HEK293 (cell line): ENCODE data around the gene ROBO1.

Experiments used
- CTCF ChIA-PET: fragments of 350-600 bp; formaldehyde crosslinking; extraction: SDS; loops from one replicate; lab custom pipeline; 2021; ENCODE audit warnings: antibody characterized with exemption; lab: Yijun Ruan, JAX
- POLR2A ChIA-PET: fragments of 300-600 bp; formaldehyde crosslinking; extraction: SDS; loops from one replicate; lab custom pipeline; 2020; ENCODE audit warnings: antibody characterized with exemption, inconsistent platforms; lab: Yijun Ruan, JAX
- H3K27ac ChIP-seq: fragments of 200-500 bp; sonication (Bioruptor generic); 2 replicates; pipeline ENCODE4 v1.5.1; 2014; ENCODE audit warnings: low read depth, low read length, control low read depth, inconsistent platforms; ENCODE audit errors: extremely low read depth
- H3K36me3 ChIP-seq, 2 experiments: fragments of 200-500 bp in 1 of 2; sonication (Bioruptor generic) in 1 of 2; 1 replicate in 1 of 2; 2 replicates in 1 of 2; pipeline ENCODE4 v1.5.1; 2014 to 2017; ENCODE audit warnings: inconsistent platforms in 2 of 2, low read length in 2 of 2; ENCODE audit not compliant: control insufficient read depth in 2 of 2, insufficient read depth in 1 of 2
- H3K4me1 ChIP-seq: fragments of 200-500 bp; sonication (Bioruptor generic); 2 replicates; pipeline ENCODE4 v1.5.1; 2014; ENCODE audit warnings: mild to moderate bottlenecking, low read length, inconsistent platforms; ENCODE audit not compliant: control insufficient read depth, insufficient read depth
- H3K4me3 ChIP-seq: 2 replicates; pipeline ENCODE4 v1.5.1; 2011; ENCODE audit warnings: low read depth, mild to moderate bottlenecking, control low read depth, low read length, moderate library complexity
- H3K9me3 ChIP-seq: fragments of 200-500 bp; sonication (Bioruptor generic); 2 replicates; pipeline ENCODE4 v1.5.1; 2014; ENCODE audit warnings: low read depth, low read length, inconsistent platforms; ENCODE audit not compliant: control insufficient read depth, insufficient read depth
- FEZF1 ChIP-seq: fragments of 450-650 bp; formaldehyde crosslinking; IDR thresholded peaks from 2 replicates; pipeline ENCODE4 v1.5.1; 2016; ENCODE audit warnings: missing biosample characterization, missing genetic modification characterization
- GLI4 ChIP-seq: fragments of 450-650 bp; formaldehyde crosslinking; IDR thresholded peaks from 2 replicates; pipeline ENCODE4 v1.5.1; 2016; ENCODE audit warnings: missing biosample characterization, missing genetic modification characterization
- KLF7 ChIP-seq: fragments of 450-650 bp; formaldehyde crosslinking; IDR thresholded peaks from 2 replicates; pipeline ENCODE4 v1.5.1; 2016; ENCODE audit warnings: missing biosample characterization, missing genetic modification characterization, borderline replicate concordance
- SCRT1 ChIP-seq: fragments of 450-650 bp; formaldehyde crosslinking; IDR thresholded peaks from 2 replicates; pipeline ENCODE4 v1.5.1; 2016; ENCODE audit warnings: missing biosample characterization, missing genetic modification characterization, borderline replicate concordance
- SP2 ChIP-seq: fragments of 450-650 bp; formaldehyde crosslinking; IDR thresholded peaks from 2 replicates; pipeline ENCODE4 v1.5.1; 2016; ENCODE audit warnings: missing biosample characterization, missing genetic modification characterization
- YY2 ChIP-seq: fragments of 450-650 bp; formaldehyde crosslinking; IDR thresholded peaks from 2 replicates; pipeline ENCODE4 v1.5.1; 2016; ENCODE audit warnings: missing biosample characterization, missing genetic modification characterization
- ZBTB8A ChIP-seq: fragments of 450-650 bp; formaldehyde crosslinking; IDR thresholded peaks from 2 replicates; pipeline ENCODE4 v1.5.1; 2016; ENCODE audit warnings: missing biosample characterization, missing genetic modification characterization
- ZEB2 ChIP-seq: fragments of 450-650 bp; formaldehyde crosslinking; IDR thresholded peaks from 2 replicates; pipeline ENCODE4 v1.5.1; 2016; ENCODE audit warnings: missing biosample characterization, missing genetic modification characterization
- ZFHX2 ChIP-seq: fragments of 450-650 bp; formaldehyde crosslinking; conservative IDR thresholded peaks from 2 replicates; pipeline ENCODE4 v1.5.1; 2016; ENCODE audit warnings: missing biosample characterization, missing genetic modification characterization
- ZFP41 ChIP-seq: fragments of 450-650 bp; formaldehyde crosslinking; IDR thresholded peaks from 2 replicates; pipeline ENCODE4 v1.5.1; 2016; ENCODE audit warnings: missing biosample characterization, missing genetic modification characterization, borderline replicate concordance
- ZFP69B ChIP-seq: fragments of 450-650 bp; formaldehyde crosslinking; IDR thresholded peaks from 2 replicates; pipeline ENCODE4 v1.5.1; 2016; ENCODE audit warnings: missing biosample characterization, missing genetic modification characterization
- ZIC2 ChIP-seq: fragments of 450-650 bp; formaldehyde crosslinking; IDR thresholded peaks from 2 replicates; pipeline ENCODE4 v1.5.1; 2016; ENCODE audit warnings: missing biosample characterization, missing genetic modification characterization
- ZNF114 ChIP-seq: fragments of 450-650 bp; formaldehyde crosslinking; IDR thresholded peaks from 2 replicates; pipeline ENCODE4 v1.5.0; 2017; ENCODE audit warnings: missing biosample characterization, missing genetic modification characterization
- ZNF148 ChIP-seq: fragments of 450-650 bp; formaldehyde crosslinking; IDR thresholded peaks from 2 replicates; pipeline ENCODE4 v1.5.0; 2017; ENCODE audit warnings: missing biosample characterization, missing genetic modification characterization, borderline replicate concordance
- ZNF202 ChIP-seq: fragments of 450-650 bp; formaldehyde crosslinking; IDR thresholded peaks from 2 replicates; pipeline ENCODE4 v1.5.1; 2016; ENCODE audit warnings: missing biosample characterization, missing genetic modification characterization, borderline replicate concordance
- ZNF211 ChIP-seq: fragments of 450-650 bp; formaldehyde crosslinking; IDR thresholded peaks from 2 replicates; pipeline ENCODE4 v1.5.1; 2016; ENCODE audit warnings: low read depth, missing biosample characterization, missing genetic modification characterization
- ZNF23 ChIP-seq: fragments of 450-650 bp; formaldehyde crosslinking; IDR thresholded peaks from 2 replicates; pipeline ENCODE4 v1.5.1; 2016; ENCODE audit warnings: missing biosample characterization, missing genetic modification characterization, borderline replicate concordance
- ZNF350 ChIP-seq: fragments of 450-650 bp; formaldehyde crosslinking; IDR thresholded peaks from 2 replicates; pipeline ENCODE4 v1.5.0; 2017; ENCODE audit warnings: missing biosample characterization, mild to moderate bottlenecking, missing genetic modification characterization
- ZNF354C ChIP-seq: fragments of 450-650 bp; formaldehyde crosslinking; IDR thresholded peaks from 2 replicates; pipeline ENCODE4 v1.5.1; 2016; ENCODE audit warnings: missing biosample characterization, missing genetic modification characterization, low read depth, borderline replicate concordance
- ZNF366 ChIP-seq: fragments of 450-650 bp; formaldehyde crosslinking; conservative IDR thresholded peaks from 2 replicates; pipeline ENCODE4 v1.5.1; 2016; ENCODE audit warnings: missing biosample characterization, missing genetic modification characterization
- ZNF426 ChIP-seq: fragments of 450-650 bp; formaldehyde crosslinking; IDR thresholded peaks from 2 replicates; pipeline ENCODE4 v1.5.1; 2017; ENCODE audit warnings: missing biosample characterization, missing genetic modification characterization, mild to moderate bottlenecking, inconsistent platforms, moderate library complexity
- ZNF561 ChIP-seq: fragments of 450-650 bp; IDR thresholded peaks from 2 replicates; pipeline ENCODE4 v1.5.1; 2018; ENCODE audit warnings: missing biosample characterization, missing genetic modification characterization, borderline replicate concordance
- ZNF571 ChIP-seq: fragments of 450-650 bp; formaldehyde crosslinking; IDR thresholded peaks from 2 replicates; pipeline ENCODE4 v1.5.0; 2017; ENCODE audit warnings: missing biosample characterization, missing genetic modification characterization
- TF ChIP-seq, protein P1 (sequence below): fragments of 450-650 bp; IDR thresholded peaks from 2 replicates; pipeline ENCODE4 v1.5.1; 2018; ENCODE audit warnings: missing biosample characterization, missing genetic modification characterization
- TF ChIP-seq, protein P2 (sequence below): fragments of 450-650 bp; formaldehyde crosslinking; IDR thresholded peaks from 2 replicates; pipeline ENCODE4 v1.5.1; 2017; ENCODE audit warnings: missing biosample characterization, missing genetic modification characterization
- TF ChIP-seq, protein P3 (sequence below): fragments of 450-650 bp; formaldehyde crosslinking; IDR thresholded peaks from 2 replicates; pipeline ENCODE4 v1.5.1; 2016; ENCODE audit warnings: missing biosample characterization, missing genetic modification characterization

Gene ROBO1

GRCh38 chr3:78957456-78957855 is 810.3 kb downstream of the ROBO1 start (continued):
- no peak for TF ChIP-seq SP2 (tag by site-specific recombination)
- no peak for TF ChIP-seq GLI4 (tag by site-specific recombination)
- no peak for TF ChIP-seq ZNF354C (tag by site-specific recombination)
- TF ChIP-seq ZBTB8A (tag by site-specific recombination) = no peak
- TF ChIP-seq ZNF202 = no peak
- TF ChIP-seq ZNF350 (tag by site-specific recombination) = no peak
- no peak for TF ChIP-seq KLF7 (tag by site-specific recombination)

DNA sequence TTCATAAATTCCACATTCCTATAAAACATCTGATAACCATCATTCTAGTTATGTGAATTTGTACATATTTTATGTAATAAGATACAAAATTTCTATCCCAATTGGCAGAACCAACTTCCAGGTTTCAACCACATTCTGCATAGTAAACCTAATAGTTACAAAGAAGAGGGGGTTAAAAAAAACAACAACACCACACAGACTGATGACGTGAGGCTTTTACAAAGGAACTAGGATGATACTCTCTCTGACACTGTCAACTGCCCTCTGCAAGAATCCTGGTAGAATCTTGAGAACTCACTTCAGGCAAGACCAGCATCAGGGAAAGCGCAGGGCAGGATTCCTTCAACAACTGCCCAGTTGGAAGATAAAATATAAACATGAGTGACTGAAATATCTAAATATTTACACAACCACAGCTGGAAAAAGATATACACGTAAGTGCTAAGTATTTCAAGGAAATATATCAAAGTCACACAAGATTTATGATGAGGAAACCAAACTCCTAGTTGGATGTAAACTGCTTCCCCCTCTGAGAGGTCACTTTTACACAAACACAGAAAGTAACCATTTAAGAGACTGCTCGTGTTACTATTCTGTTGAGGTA is 816.4 kb downstream of the ROBO1 start:
- Histone ChIP-seq H3K9me3 (no peaks in the 10 kb centered on the region), H3K36me3 (no peaks in the 10 kb centered on the region), H3K4me3 (no peak overlapping the region), H3K27ac (no peak overlapping the region), H3K4me1 (no peaks in the 10 kb centered on the region)
- ChIA-PET POLR2A (no interaction called here), CTCF (interaction anchor here (0.5 kb wide), 1 partner anchor 431 kb away, joined by 3 read pairs; no protein-coding TSS in a partner anchor)
- TF ChIP-seq ZFP41 (tag by site-specific recombination) (no peak), FEZF1 (tag by site-specific recombination) (0 out of 2 replicates have a peak, but pooled peaks have one; percentile 29), ZNF23 (tag by site-specific recombination) (no peak), ZNF350 (tag by site-specific recombination) (no peak), SCRT1 (tag by site-specific recombination) (no peak), ZEB2 (tag by site-specific recombination) (no peak), YY2 (tag by site-specific recombination) (no peak), ZNF426 (tag by site-specific recombination) (no peak), ZIC2 (tag by site-specific recombination) (peak; percentile 33; the same call in 1 of the 2 replicates), ZNF571 (tag by site-specific recombination) (no peak)
- TF ChIP-seq, protein P1, sequence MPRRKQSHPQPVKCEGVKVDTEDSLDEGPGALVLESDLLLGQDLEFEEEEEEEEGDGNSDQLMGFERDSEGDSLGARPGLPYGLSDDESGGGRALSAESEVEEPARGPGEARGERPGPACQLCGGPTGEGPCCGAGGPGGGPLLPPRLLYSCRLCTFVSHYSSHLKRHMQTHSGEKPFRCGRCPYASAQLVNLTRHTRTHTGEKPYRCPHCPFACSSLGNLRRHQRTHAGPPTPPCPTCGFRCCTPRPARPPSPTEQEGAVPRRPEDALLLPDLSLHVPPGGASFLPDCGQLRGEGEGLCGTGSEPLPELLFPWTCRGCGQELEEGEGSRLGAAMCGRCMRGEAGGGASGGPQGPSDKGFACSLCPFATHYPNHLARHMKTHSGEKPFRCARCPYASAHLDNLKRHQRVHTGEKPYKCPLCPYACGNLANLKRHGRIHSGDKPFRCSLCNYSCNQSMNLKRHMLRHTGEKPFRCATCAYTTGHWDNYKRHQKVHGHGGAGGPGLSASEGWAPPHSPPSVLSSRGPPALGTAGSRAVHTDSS (tag by site-specific recombination) = no peak
- TF ChIP-seq, protein P2, sequence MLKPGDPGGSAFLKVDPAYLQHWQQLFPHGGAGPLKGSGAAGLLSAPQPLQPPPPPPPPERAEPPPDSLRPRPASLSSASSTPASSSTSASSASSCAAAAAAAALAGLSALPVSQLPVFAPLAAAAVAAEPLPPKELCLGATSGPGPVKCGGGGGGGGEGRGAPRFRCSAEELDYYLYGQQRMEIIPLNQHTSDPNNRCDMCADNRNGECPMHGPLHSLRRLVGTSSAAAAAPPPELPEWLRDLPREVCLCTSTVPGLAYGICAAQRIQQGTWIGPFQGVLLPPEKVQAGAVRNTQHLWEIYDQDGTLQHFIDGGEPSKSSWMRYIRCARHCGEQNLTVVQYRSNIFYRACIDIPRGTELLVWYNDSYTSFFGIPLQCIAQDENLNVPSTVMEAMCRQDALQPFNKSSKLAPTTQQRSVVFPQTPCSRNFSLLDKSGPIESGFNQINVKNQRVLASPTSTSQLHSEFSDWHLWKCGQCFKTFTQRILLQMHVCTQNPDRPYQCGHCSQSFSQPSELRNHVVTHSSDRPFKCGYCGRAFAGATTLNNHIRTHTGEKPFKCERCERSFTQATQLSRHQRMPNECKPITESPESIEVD (tag by site-specific recombination) = peak; percentile 61; the same call in 1 of the 2 replicates

DNA sequence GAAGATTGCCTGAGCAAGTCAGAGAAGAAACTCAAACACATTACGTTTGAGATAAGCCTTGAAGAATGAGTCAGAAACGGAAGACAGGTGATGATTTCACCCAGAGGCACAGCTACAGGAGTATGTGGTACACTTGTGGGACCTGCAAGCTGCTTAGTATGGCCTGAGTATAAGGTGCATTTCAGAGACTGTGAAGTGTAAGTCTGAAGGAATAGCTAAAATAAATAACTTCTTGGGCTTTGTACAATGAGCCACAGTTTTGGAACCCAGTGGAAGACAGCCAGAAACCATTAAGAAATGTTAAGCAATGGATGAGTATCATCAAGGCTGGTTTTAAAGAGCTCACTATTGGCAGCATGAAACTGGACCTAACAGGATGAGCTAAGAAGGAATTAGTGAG is 826.2 kb downstream of the ROBO1 start:
- H3K4me1 ChIP-seq = peaks cover 7% of the 10 kb centered on the region
- H3K27ac ChIP-seq = no peak overlapping the region
- H3K36me3 ChIP-seq = peaks cover 0 to 9% of the 10 kb centered on the region in 2 experiments; a peak in 1 of 3 replicates
- CTCF ChIA-PET = no interaction called here
- POLR2A ChIA-PET = interaction anchor here (1.0 kb wide), 1 partner anchor 77 kb away, joined by 5 read pairs; no protein-coding TSS in a partner anchor
- no peaks in the 10 kb centered on the region for H3K9me3 ChIP-seq
- no peak overlapping the region for H3K4me3 ChIP-seq
- TF ChIP-seq, protein P3, sequence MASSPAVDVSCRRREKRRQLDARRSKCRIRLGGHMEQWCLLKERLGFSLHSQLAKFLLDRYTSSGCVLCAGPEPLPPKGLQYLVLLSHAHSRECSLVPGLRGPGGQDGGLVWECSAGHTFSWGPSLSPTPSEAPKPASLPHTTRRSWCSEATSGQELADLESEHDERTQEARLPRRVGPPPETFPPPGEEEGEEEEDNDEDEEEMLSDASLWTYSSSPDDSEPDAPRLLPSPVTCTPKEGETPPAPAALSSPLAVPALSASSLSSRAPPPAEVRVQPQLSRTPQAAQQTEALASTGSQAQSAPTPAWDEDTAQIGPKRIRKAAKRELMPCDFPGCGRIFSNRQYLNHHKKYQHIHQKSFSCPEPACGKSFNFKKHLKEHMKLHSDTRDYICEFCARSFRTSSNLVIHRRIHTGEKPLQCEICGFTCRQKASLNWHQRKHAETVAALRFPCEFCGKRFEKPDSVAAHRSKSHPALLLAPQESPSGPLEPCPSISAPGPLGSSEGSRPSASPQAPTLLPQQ (tag by site-specific recombination) = peak; percentile 52
- TF ChIP-seq SCRT1 (tag by site-specific recombination) (peak; percentile 90), ZEB2 (tag by site-specific recombination) (peak; percentile 34; the same call in 1 of the 2 replicates), ZNF561 (tag by site-specific recombination) (no peak), ZNF211 (tag by site-specific recombination) (no peak), ZNF114 (tag by site-specific recombination) (no peak), ZFP69B (tag by site-specific recombination) (peak; percentile 54; the same call in 1 of the 2 replicates), ZFP41 (tag by site-specific recombination) (no peak), ZNF23 (tag by site-specific recombination) (no peak), ZNF148 (tag by site-specific recombination) (no peak), ZFHX2 (no peak), ZNF366 (tag by site-specific recombination) (peak; percentile 55)
